SK-N-SH (cell line): ENCODE measurements around the gene GLCCI1.

Experiments used
- CHD2 ChIP-seq: fragments of 150-350 bp; IDR thresholded peaks from 2 replicates; pipeline ENCODE4 v1.6.1; 2018; ENCODE audit warnings: low read length; ENCODE audit not compliant: partially characterized antibody
- CTCF ChIP-seq: fragments of 200-600 bp; sonication (generic); IDR thresholded peaks from 2 replicates; pipeline ENCODE4 v1.6.1; 2017; ENCODE audit warnings: antibody characterized with exemption, mild to moderate bottlenecking, moderate library complexity
- EP300 ChIP-seq, 2 experiments: IDR thresholded peaks; 2 replicates each; pipeline versions ENCODE4 v1.4.0 to v1.6.1; 2012; ENCODE audit warnings: borderline replicate concordance in 1 of 2, low read depth in 1 of 2, low read length in 1 of 2
- FOXJ3 ChIP-seq: sonication (generic); formaldehyde crosslinking; IDR thresholded peaks from 2 replicates; pipeline ENCODE4 v1.5.1; 2020; ENCODE audit warnings: mild to moderate bottlenecking, missing genetic modification reagents
- GABPA ChIP-seq: IDR thresholded peaks from 2 replicates; pipeline ENCODE4 v1.4.0; 2012; ENCODE audit warnings: low read depth, mild to moderate bottlenecking
- IRF3 ChIP-seq: fragments of 150-350 bp; IDR thresholded peaks from 2 replicates; pipeline ENCODE4 v1.6.1; 2016; ENCODE audit warnings: mild to moderate bottlenecking, low read depth, low read length
- MAX ChIP-seq: IDR thresholded peaks from 2 replicates; pipeline ENCODE4 v1.4.0; 2012; ENCODE audit warnings: low read depth
- PBX3 ChIP-seq: IDR thresholded peaks from 2 replicates; pipeline ENCODE4; 2012
- POLR2AphosphoS5 ChIP-seq: IDR thresholded peaks from 2 replicates; pipeline ENCODE4 v1.6.1; 2012; ENCODE audit warnings: low read depth, low read length
- REST ChIP-seq: IDR thresholded peaks from 2 replicates; pipeline ENCODE4 v1.6.1; 2012; ENCODE audit warnings: mild to moderate bottlenecking, low read depth, low read length, moderate library complexity
- TAF1 ChIP-seq: IDR thresholded peaks from 2 replicates; pipeline ENCODE4 v1.6.1; 2012; ENCODE audit warnings: low read depth, mild to moderate bottlenecking, low read length, moderate library complexity, borderline replicate concordance
- TCF12 ChIP-seq: IDR thresholded peaks from 2 replicates; pipeline ENCODE4 v1.4.0; 2012
- YY1 ChIP-seq: IDR thresholded peaks from 2 replicates; pipeline ENCODE4 v1.4.0; 2012; ENCODE audit warnings: low read depth, mild to moderate bottlenecking
- ZBTB33 ChIP-seq: IDR thresholded peaks from 2 replicates; pipeline ENCODE4 v1.4.0; 2012; ENCODE audit warnings: low read depth, borderline replicate concordance

GRCh38 chr7:8130663-8131062 is 162.1 kb downstream of the GLCCI1 start:
- TF ChIP-seq FOXJ3 = no peak
- no peak for TF ChIP-seq CTCF
- no peak for TF ChIP-seq TCF12
- no peak for TF ChIP-seq TAF1
- TF ChIP-seq EP300 (IDR thresholded peaks at IDR 0.05; ENCODE audit: borderline replicate concordance in 1 of 2, low read depth in 1 of 2, low read length in 1 of 2) = no peak
- TF ChIP-seq ZBTB33 = no peak
- TF ChIP-seq MAX = no peak
- no peak for TF ChIP-seq REST
- no peak for TF ChIP-seq CHD2
- TF ChIP-seq YY1 = no peak
- no peak for TF ChIP-seq POLR2AphosphoS5
- TF ChIP-seq IRF3 = no peak
- no peak for TF ChIP-seq PBX3
- no peak for TF ChIP-seq GABPA
